Breast epithelium (tissue), 4 donors: ENCODE results near the gene HDAC9. TPM values are rescaled to one million over a fixed set of nuclear protein-coding genes. Genes with fewer than 3 reads are reported as not detected.

Experiments
- DNase-seq, 2 donors: peaks; one replicate each; pipeline ENCODE4 v3.0.0-alpha.2; 2019; ENCODE audit warnings: low spot score in 2 of 2
- H3K27ac ChIP-seq, 2 donors: fragments of 200-600 bp; sonication (generic) in 1 of 2; one replicate each; pipeline ENCODE4 v1.5.1; 2016 to 2019; ENCODE audit warnings: mild to moderate bottlenecking in 1 of 2
- H3K27me3 ChIP-seq, 2 donors: fragments of 200-600 bp; sonication (generic) in 1 of 2; one replicate each; pipeline versions ENCODE4 v1.5.1 to v1.6.0; 2017 to 2019; ENCODE audit warnings: control low read depth in 1 of 2, mild to moderate bottlenecking in 1 of 2
- H3K36me3 ChIP-seq: fragments of 200-600 bp; one replicate; pipeline ENCODE4 v1.5.1; 2019
- H3K4me1 ChIP-seq, 2 donors: fragments of 200-600 bp; sonication (generic); one replicate each; pipeline ENCODE4 v1.5.1; 2016 to 2019; ENCODE audit warnings: control low read depth in 1 of 2
- H3K4me3 ChIP-seq, 3 donors: fragments of 200-600 bp; sonication (generic); 1 replicate in 2 of 3; 2 replicates in 1 of 3; pipeline ENCODE4 v1.5.1; 2016 to 2019; ENCODE audit warnings: mild to moderate bottlenecking in 3 of 3, moderate library complexity in 2 of 3
- H3K9me3 ChIP-seq, 2 donors: fragments of 200-600 bp; sonication (generic) in 1 of 2; one replicate each; pipeline ENCODE4 v1.5.1; 2016 to 2019; ENCODE audit warnings: control low read depth in 1 of 2
- CTCF ChIP-seq, 3 donors: fragments of 450-650 bp; IDR thresholded peaks; one replicate each; pipeline ENCODE4 v1.5.1; 2016 to 2017; ENCODE audit warnings: antibody characterized with exemption in 3 of 3, mild to moderate bottlenecking in 3 of 3, moderate library complexity in 3 of 3
- POLR2A ChIP-seq: fragments of 450-650 bp; IDR thresholded peaks from one replicate; pipeline ENCODE4 v1.6.1; 2016; ENCODE audit warnings: antibody characterized with exemption, mild to moderate bottlenecking, moderate library complexity
- POLR2AphosphoS5 ChIP-seq, 3 donors: sonication (generic); formaldehyde crosslinking; IDR thresholded peaks; one replicate each; pipeline ENCODE4 v1.6.1; 2017; ENCODE audit warnings: antibody characterized with exemption in 3 of 3
- intact Hi-C: fragments of 100-400 bp; cut with DNase I; formaldehyde crosslinking; loops from one replicate; pipeline ENCODE4 v1.15.1; 2023; ENCODE audit warnings: low total_unique reads
- total RNA-seq, 3 donors: library from RNA; depleted of rRNA; stranded (reverse); fragments of >200 nt; gene quantifications; one replicate each; pipeline ENCODE4 v1.1.0, GENCODE V29; 2016

HDAC9 gene
- total RNA-seq, 3 donors from 2014 or later, result 7.2 to 27.5 (median 7.3) TPM

GRCh38 chr7:18505870-18506460 is 10.4 kb downstream of the HDAC9 start:
- no peak for DNase-seq
- H3K27me3 ChIP-seq, result no peaks in the 10 kb centered on the region
- H3K27ac ChIP-seq, result no peak overlapping the region
- intact Hi-C loops, result no loop called here
- TF ChIP-seq POLR2A (no peak), POLR2AphosphoS5 (IDR thresholded peaks at IDR 0.05) (no peak), CTCF (IDR thresholded peaks at IDR 0.05) (no peak)
- no peaks in the 10 kb centered on the region for H3K4me1 ChIP-seq
- H3K4me3 ChIP-seq, result no peak overlapping the region
- H3K36me3 ChIP-seq, result no peaks in the 10 kb centered on the region
- H3K9me3 ChIP-seq, result no peaks in the 10 kb centered on the region

- TF ChIP-seq CTCF (IDR thresholded peaks at IDR 0.05), result no peak
- no peak for TF ChIP-seq POLR2AphosphoS5 (IDR thresholded peaks at IDR 0.05)
- no peak for TF ChIP-seq POLR2A
- Histone ChIP-seq H3K36me3 (no peaks in the 10 kb centered on the region), H3K27ac (peak overlapping the region; percentile 76 to 79), H3K4me3 (peak overlapping the region in 1 of 3 donors; percentile 9), H3K9me3 (no peaks in the 10 kb centered on the region), H3K27me3 (no peaks in the 10 kb centered on the region), H3K4me1 (no peaks in the 10 kb centered on the region)
- intact Hi-C loops, result no loop called here
- DNase-seq, result no peak
These were observed 13.2 kb downstream of the HDAC9 start for GRCh38 chr7:18508443-18509427.

GRCh38 chr7:18509481-18509880 is 13.9 kb downstream of the HDAC9 start:
- no peaks in the 10 kb centered on the region for H3K36me3 ChIP-seq
- intact Hi-C loops, result no loop called here
- H3K4me1 ChIP-seq, result no peaks in the 10 kb centered on the region
- no peak for DNase-seq
- no peaks in the 10 kb centered on the region for H3K27me3 ChIP-seq
- no peaks in the 10 kb centered on the region for H3K9me3 ChIP-seq
- H3K4me3 ChIP-seq, result peak overlapping the region in 1 of 3 donors; percentile 9
- peak overlapping the region; percentile 76 to 79 for H3K27ac ChIP-seq
- TF ChIP-seq CTCF (IDR thresholded peaks at IDR 0.05), result no peak
- TF ChIP-seq POLR2AphosphoS5 (IDR thresholded peaks at IDR 0.05), result no peak
- TF ChIP-seq POLR2A, result no peak

- no peaks in the 10 kb centered on the region for H3K36me3 ChIP-seq
- TF ChIP-seq POLR2A (no peak), POLR2AphosphoS5 (IDR thresholded peaks at IDR 0.05) (no peak), CTCF (IDR thresholded peaks at IDR 0.05) (no peak)
- H3K27ac ChIP-seq, result no peak overlapping the region
- intact Hi-C loops, result no loop called here
- H3K4me1 ChIP-seq, result no peaks in the 10 kb centered on the region
- H3K9me3 ChIP-seq, result no peaks in the 10 kb centered on the region
- no peaks in the 10 kb centered on the region for H3K27me3 ChIP-seq
- DNase-seq, result no peak
- no peak overlapping the region for H3K4me3 ChIP-seq
These were observed 16.0 kb downstream of the HDAC9 start for GRCh38 chr7:18511351-18512140.
